GM06990 (cell line): ENCODE results near the gene USF3.

Experiments used
- DNase-seq: peaks from one replicate; pipeline ENCODE4 v3.0.0-alpha.2; 2011; ENCODE audit not compliant: insufficient read length; ENCODE audit errors: extremely low read depth
- H3K27me3 ChIP-seq: replicated peaks from 2 replicates; pipeline ENCODE4 v1.6.0; 2011; ENCODE audit warnings: low read length; ENCODE audit not compliant: control insufficient read depth, insufficient read depth
- H3K36me3 ChIP-seq: 2 replicates; pipeline ENCODE4 v1.5.1; 2011; ENCODE audit warnings: low read length; ENCODE audit not compliant: control insufficient read depth, insufficient read depth
- H3K4me3 ChIP-seq: replicated peaks from 2 replicates; pipeline ENCODE4 v1.5.1; 2011; ENCODE audit warnings: low read depth, mild to moderate bottlenecking, control low read depth, low read length
- TF ChIP-seq, protein P1 (sequence below): IDR thresholded peaks from 2 replicates; pipeline ENCODE4 v1.5.1; 2011; ENCODE audit warnings: low read length, control low read depth, mild to moderate bottlenecking, inconsistent platforms; ENCODE audit not compliant: insufficient read depth, poor library complexity, severe bottlenecking

Gene USF3

DNA sequence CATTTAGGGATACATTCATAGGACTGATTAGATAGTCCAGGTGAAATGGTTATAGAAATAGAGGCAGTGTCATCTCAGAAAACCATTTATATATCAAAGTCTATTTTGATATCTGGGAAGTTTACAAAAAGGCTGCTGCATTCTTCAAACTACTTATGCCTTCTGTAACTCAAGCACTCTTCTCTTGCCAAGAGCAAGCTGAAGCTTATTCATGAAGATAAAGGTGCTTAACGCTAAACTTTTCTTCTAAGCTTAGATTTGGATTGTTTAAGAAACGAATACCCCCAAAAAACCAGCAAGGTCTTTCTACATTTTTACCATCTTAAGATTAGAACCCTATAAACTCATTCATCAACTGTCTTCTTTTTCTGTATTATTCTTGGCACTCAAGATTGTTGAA lies 23.3 kb upstream of the USF3 start:
- no peak for DNase-seq
- Histone ChIP-seq H3K4me3 (no peak overlapping the region), H3K27me3 (no peaks in the 10 kb centered on the region), H3K36me3 (peaks cover 10% of the 10 kb centered on the region)
- TF ChIP-seq, protein P1, sequence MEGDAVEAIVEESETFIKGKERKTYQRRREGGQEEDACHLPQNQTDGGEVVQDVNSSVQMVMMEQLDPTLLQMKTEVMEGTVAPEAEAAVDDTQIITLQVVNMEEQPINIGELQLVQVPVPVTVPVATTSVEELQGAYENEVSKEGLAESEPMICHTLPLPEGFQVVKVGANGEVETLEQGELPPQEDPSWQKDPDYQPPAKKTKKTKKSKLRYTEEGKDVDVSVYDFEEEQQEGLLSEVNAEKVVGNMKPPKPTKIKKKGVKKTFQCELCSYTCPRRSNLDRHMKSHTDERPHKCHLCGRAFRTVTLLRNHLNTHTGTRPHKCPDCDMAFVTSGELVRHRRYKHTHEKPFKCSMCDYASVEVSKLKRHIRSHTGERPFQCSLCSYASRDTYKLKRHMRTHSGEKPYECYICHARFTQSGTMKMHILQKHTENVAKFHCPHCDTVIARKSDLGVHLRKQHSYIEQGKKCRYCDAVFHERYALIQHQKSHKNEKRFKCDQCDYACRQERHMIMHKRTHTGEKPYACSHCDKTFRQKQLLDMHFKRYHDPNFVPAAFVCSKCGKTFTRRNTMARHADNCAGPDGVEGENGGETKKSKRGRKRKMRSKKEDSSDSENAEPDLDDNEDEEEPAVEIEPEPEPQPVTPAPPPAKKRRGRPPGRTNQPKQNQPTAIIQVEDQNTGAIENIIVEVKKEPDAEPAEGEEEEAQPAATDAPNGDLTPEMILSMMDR: no peak

DNA sequence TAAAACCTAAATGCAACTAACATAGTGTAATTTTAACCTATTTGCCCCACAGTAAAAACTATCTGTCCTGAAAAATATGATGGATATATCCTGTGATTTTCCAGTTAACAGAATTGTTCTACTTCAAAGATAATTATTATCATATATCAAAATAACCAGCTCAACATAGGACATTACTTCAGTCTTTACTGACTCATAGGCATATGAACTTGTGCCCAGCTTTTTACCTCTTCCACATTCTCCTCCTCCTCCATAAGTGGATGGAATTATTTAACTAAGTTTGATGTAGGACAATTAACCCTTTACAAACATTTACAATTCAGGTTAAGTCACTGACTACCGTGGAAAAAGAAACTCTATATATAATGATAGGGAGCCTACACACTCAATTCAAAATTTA lies 22.9 kb upstream of the USF3 start:
- H3K27me3 ChIP-seq: no peaks in the 10 kb centered on the region
- H3K4me3 ChIP-seq: no peak overlapping the region
- H3K36me3 ChIP-seq: peaks cover 10% of the 10 kb centered on the region
- DNase-seq: no peak
- TF ChIP-seq, protein P1: no peak

DNA sequence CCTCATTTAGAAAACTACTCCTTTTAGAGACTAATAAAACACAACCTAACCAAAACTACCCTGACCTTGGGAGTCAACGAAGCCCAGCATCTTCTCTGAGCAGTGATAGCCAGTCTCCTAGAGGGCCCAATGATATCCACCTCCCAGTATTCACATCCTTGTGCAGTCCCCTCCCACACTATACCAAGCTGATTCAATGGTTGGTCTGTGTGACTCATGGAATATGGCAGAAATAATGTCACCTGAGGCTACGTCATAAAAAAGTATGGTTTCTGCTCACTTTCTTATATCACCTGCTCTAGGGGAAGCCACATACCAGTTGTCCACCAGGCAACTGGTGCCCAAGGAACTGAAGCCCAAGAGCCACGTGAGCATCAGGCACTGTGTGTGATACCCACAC lies 21.4 kb upstream of the USF3 start:
- Histone ChIP-seq H3K27me3 (no peaks in the 10 kb centered on the region), H3K36me3 (peaks cover 10% of the 10 kb centered on the region), H3K4me3 (no peak overlapping the region)
- TF ChIP-seq, protein P1: no peak
- DNase-seq: no peak

DNA sequence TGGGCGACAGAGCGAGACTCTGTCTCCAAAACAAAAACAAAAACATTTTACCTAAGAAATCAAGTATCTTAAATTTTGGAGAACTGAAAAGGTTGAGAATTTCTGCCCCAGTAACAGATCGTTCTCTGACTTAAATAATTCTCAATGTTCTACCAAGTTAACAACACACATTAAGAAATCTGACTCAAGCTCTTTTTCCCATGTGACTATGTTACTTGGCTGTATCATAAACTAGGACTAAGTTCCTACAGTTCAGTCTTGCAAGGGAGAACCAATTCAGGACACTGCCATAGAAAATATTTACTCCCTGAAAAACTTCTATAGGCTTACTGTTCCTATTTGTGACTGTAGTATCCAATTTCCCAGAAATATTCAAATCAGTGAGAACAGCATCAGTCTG lies 20.9 kb upstream of the USF3 start:
- no peak for DNase-seq
- H3K4me3 ChIP-seq: no peak overlapping the region
- no peaks in the 10 kb centered on the region for H3K27me3 ChIP-seq
- TF ChIP-seq, protein P1: no peak
- H3K36me3 ChIP-seq: peaks cover 10% of the 10 kb centered on the region

DNA sequence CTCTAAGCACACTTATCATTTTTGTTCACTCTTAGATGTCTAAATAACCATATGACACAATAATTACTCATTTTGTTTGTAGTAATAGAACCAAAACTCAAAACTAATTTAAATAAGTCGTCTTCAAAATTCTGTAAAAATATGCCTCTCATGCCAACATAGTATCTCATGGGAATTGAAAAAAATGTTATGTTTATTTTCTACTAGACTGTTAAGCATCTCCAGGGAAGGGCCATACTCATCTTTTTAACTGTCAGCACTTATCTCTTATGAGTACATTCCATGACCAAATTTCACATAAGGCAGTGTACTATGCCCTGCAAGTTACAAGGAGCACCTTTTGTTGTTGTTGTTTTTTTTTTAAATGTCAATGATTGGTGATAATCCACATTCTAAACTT lies 18.3 kb upstream of the USF3 start:
- peaks cover 5% of the 10 kb centered on the region for H3K36me3 ChIP-seq
- no peak overlapping the region for H3K4me3 ChIP-seq
- TF ChIP-seq, protein P1: no peak
- no peak for DNase-seq
- H3K27me3 ChIP-seq: no peaks in the 10 kb centered on the region

DNA sequence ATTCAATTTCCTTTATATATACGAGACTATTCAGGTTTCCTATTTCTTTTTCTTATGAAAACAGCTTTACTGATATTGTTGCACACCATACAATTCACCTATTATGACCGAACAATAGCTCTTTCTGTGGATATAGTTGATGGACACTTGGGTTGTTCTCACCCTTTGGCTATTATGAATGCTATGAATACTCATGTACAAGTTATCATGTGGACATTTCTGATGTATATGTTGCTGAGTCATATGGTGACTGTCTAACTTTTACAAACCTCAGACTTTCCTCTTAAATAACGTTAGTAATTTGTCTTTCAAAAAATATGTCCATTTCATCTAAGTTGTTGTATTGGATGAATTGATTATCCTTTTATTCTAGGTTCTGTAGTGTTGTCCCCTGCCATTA lies 15.7 kb upstream of the USF3 start:
- H3K36me3 ChIP-seq: no peaks in the 10 kb centered on the region
- DNase-seq: no peak
- TF ChIP-seq, protein P1: no peak
- H3K4me3 ChIP-seq: no peak overlapping the region
- H3K27me3 ChIP-seq: no peaks in the 10 kb centered on the region
